KOPT-K1 (cell line): ENCODE measurements around the gene STX12.

Experiments used
- H3K27ac ChIP-seq: fragments of 200-600 bp; sonication (generic); 2 replicates; pipeline ENCODE4 v1.5.1; 2016; ENCODE audit warnings: antibody characterized with exemption, mild to moderate bottlenecking, low read depth, low read length; ENCODE audit not compliant: poor library complexity, severe bottlenecking
- H3K36me3 ChIP-seq: fragments of 200-600 bp; sonication (generic); 2 replicates; pipeline ENCODE4 v1.5.1; 2017; ENCODE audit warnings: antibody characterized with exemption, mild to moderate bottlenecking, low read length, moderate library complexity; ENCODE audit not compliant: insufficient read depth
- H3K9me3 ChIP-seq: fragments of 200-600 bp; sonication (generic); 2 replicates; pipeline ENCODE4 v1.5.1; 2017; ENCODE audit warnings: antibody characterized with exemption, low read length, mild to moderate bottlenecking; ENCODE audit not compliant: insufficient read depth, poor library complexity, severe bottlenecking

STX12 gene

GRCh38 chr1:27772932-27773825 is at the start of gene STX12:
TSS of gene STX12 (plus strand) at chr1:27773219. CDS start at chr1:27773308, 89 bp downstream.
- Histone ChIP-seq H3K9me3 (no peaks in the 10 kb centered on the region), H3K27ac (peak within 1 kb of the TSS; percentile 61), H3K36me3 (peaks cover 13% of the 10 kb centered on the region; the same call in 1 of the 2 replicates)

GRCh38 chr1:27724961-27725373 is 48.1 kb upstream of the STX12 start:
- Histone ChIP-seq H3K27ac (peak overlapping the region; percentile 25), H3K36me3 (peaks cover 22% of the 10 kb centered on the region), H3K9me3 (no peaks in the 10 kb centered on the region)

- Histone ChIP-seq H3K36me3 (peaks cover 24% of the 10 kb centered on the region), H3K9me3 (no peaks in the 10 kb centered on the region), H3K27ac (peak within 1 kb of the TSS; percentile 67)
Measured at GRCh38 chr1:27725374-27726172, 47.4 kb upstream of the STX12 start, which contains the start of gene FAM76A. TSS of gene FAM76A (plus strand) at chr1:27725961. CDS start at chr1:27726081, 120 bp downstream.

GRCh38 chr1:27726173-27727044 is 46.6 kb upstream of the STX12 start:
- peak overlapping the region; percentile 67 for H3K27ac ChIP-seq
- H3K9me3 ChIP-seq: no peaks in the 10 kb centered on the region

GRCh38 chr1:27727126-27727525 is 45.9 kb upstream of the STX12 start:
- Histone ChIP-seq H3K27ac (no peak overlapping the region), H3K9me3 (no peaks in the 10 kb centered on the region), H3K36me3 (peaks cover 36% of the 10 kb centered on the region)

More at GRCh38 chr1:27726173-27727044, 46.6 kb upstream of the STX12 start:
- H3K36me3 ChIP-seq: peaks cover 31% of the 10 kb centered on the region

- no peaks in the 10 kb centered on the region for H3K9me3 ChIP-seq
- H3K27ac ChIP-seq: no peak overlapping the region
- peaks cover 87% of the 10 kb centered on the region for H3K36me3 ChIP-seq
Measured at GRCh38 chr1:27736252-27736651, 36.8 kb upstream of the STX12 start.

DNA sequence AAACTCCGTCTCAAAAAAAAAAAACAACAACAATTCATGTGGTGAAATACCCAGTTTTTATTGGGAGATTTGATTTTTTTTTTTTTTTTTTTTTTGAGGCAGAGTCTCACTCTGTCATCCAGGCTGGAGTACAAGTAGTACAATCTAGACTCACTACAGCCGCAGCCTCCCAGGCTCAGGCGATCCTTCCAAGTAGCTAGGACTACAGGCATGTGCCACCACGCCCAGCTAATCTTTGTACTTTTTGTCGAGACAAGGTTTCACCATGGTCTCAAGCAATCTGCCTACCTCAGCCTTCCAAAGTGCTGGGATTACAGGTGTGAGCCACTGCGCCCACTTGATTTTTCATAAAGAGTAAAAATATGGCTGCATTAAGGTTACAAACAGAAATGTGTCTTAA is 31.9 kb upstream of the STX12 start:
- peaks cover 64% of the 10 kb centered on the region for H3K36me3 ChIP-seq
- H3K9me3 ChIP-seq: no peaks in the 10 kb centered on the region
- no peak overlapping the region for H3K27ac ChIP-seq

GRCh38 chr1:27744556-27744955 is 28.5 kb upstream of the STX12 start:
- Histone ChIP-seq H3K36me3 (peaks cover 58% of the 10 kb centered on the region), H3K9me3 (no peaks in the 10 kb centered on the region), H3K27ac (no peak overlapping the region)

DNA sequence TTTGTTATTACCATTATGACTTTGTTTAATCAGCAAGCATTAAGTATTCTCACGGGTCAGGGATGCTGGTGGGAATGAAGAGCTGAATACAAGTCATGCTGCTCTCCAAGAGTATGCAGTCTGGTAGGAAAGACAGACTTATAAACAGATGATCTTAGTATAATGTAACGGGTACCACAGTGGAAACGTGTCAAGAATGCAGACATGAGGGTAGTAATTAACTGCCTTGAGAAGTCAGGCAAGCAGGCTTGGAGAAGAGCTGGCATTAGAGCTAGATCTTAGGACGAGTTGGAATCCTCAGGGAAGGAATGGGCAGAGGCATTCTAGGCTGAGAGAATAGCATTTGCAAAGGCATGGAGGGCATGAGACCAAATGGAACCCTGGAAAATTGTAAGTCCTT is 27.6 kb upstream of the STX12 start:
- H3K36me3 ChIP-seq: peaks cover 60% of the 10 kb centered on the region
- no peak overlapping the region for H3K27ac ChIP-seq
- H3K9me3 ChIP-seq: no peaks in the 10 kb centered on the region

DNA sequence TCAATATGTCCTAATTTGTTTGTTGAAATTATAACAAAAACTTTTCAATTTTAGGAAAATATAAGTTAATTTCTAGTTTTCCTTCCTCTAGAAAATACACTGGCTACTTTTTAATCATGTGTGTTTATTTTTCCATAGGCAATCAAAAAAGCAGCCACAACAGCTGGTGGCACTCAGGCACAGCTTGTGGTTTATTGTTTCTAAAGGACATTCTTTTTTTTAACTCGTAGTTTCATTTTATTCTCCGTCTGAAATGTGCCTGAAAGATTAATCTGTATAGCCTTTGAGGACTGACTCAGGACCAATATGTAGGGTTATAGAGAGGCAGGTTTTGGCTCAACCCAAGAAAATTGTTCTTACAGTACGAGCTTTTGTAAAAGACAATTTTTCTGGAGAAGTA is 20.7 kb upstream of the STX12 start:
- H3K27ac ChIP-seq: no peak overlapping the region
- no peaks in the 10 kb centered on the region for H3K9me3 ChIP-seq
- peaks cover 70% of the 10 kb centered on the region for H3K36me3 ChIP-seq

DNA sequence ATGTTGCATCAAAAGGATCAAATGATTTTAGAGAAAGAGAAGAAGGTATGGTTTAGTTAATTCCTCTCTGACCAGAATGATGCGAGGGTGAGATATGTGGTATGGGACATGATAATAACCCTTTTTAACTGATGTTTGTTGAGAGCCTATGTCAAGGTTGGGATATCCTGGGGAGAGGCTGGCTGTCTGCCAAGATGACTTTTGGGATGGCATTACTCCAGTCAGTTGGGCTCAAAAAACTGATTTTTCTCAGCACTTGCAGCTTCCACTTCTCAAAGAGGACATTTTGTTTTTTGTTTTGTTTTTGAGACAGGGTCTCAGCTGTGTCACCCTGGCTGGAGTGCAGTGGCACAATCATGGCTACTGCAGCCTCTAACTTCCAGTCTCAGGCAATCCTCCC is 17.7 kb upstream of the STX12 start:
- Histone ChIP-seq H3K9me3 (no peaks in the 10 kb centered on the region), H3K27ac (no peak overlapping the region), H3K36me3 (peaks cover 75% of the 10 kb centered on the region)

- H3K36me3 ChIP-seq: peaks cover 74% of the 10 kb centered on the region
- H3K9me3 ChIP-seq: no peaks in the 10 kb centered on the region
- H3K27ac ChIP-seq: no peak overlapping the region
Measured at GRCh38 chr1:27755865-27756264, 17.2 kb upstream of the STX12 start.

DNA sequence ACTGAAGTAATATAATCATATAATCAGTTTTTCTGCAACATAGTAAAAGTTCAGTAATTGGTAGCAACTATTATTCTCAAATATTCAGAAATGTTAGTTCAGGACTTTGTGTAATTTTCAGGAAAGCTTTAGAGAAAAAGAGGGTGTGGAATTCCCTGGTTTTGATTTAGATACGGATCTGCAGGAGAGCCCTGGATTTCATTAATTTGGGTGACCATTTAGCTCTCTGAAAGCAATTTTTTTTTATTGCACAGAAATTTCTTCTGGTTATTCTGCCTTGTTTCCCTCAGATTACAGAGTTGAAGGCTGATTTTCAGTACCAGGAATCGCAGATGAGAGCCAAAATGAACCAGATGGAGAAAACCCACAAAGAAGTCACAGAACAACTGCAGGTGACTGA is 13.8 kb upstream of the STX12 start:
- Histone ChIP-seq H3K36me3 (peaks cover 66% of the 10 kb centered on the region), H3K9me3 (no peaks in the 10 kb centered on the region), H3K27ac (no peak overlapping the region)

DNA sequence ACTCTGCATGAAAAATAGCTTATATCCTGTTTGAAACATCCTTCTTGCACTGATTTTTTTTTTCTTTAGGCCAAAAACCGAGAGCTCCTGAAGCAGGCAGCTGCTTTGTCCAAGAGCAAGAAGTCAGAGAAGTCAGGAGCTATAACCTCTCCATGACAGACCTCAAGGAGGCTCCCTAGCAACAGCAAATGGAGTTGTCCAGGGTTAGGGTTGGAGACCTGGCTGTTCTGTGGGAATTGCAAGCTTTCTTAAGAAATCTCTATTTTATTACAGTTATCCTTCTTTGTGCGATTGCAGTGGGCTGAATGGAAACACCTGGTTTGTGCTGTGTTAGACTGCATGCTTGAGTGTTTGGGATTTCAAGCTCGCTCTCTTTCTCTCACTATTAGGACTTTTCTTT is 12.6 kb upstream of the STX12 start:
- Histone ChIP-seq H3K9me3 (no peaks in the 10 kb centered on the region), H3K36me3 (peaks cover 54% of the 10 kb centered on the region), H3K27ac (no peak overlapping the region)
